Activated CD4-positive, alpha-beta memory T cell treated with anti-CD3 and anti-CD28 coated beads, Interleukin-2, amount 10 ng/mL, durations not matched to agents 7 days and 5 days (primary cell): ENCODE data around the gene SWSAP1. TPM values are rescaled to one million over a fixed set of nuclear protein-coding genes. Genes with fewer than 3 reads are reported as not detected.

Experiments used
- CTCF ChIA-PET: fragments of 350-600 bp; sonication (Branson Sonifier 250); formaldehyde crosslinking; loops from one replicate; lab custom pipeline; 2021; ENCODE audit warnings: antibody characterized with exemption, inconsistent platforms; lab: Charles Lee
- POLR2A ChIA-PET: fragments of 350-600 bp; sonication (Branson Sonifier 250); formaldehyde crosslinking; loops from one replicate; lab custom pipeline; 2021; ENCODE audit warnings: antibody characterized with exemption; lab: Charles Lee
- DNase-seq: peaks from one replicate; pipeline ENCODE4 v3.0.0-alpha.2; 2020
- H3K27ac Mint-ChIP-seq: one replicate; pipeline ENCODE4 v1.8.0; 2021; ENCODE audit warnings: mild to moderate bottlenecking, mixed read lengths
- H3K27me3 Mint-ChIP-seq: one replicate; pipeline ENCODE4 v1.8.0; 2021; ENCODE audit warnings: mixed read lengths
- H3K36me3 Mint-ChIP-seq: one replicate; pipeline ENCODE4 v1.8.0; 2021; ENCODE audit warnings: low read depth, mixed read lengths
- H3K4me1 Mint-ChIP-seq: one replicate; pipeline ENCODE4 v1.8.0; 2021; ENCODE audit warnings: mixed read lengths
- H3K4me3 Mint-ChIP-seq: one replicate; pipeline ENCODE4 v1.8.0; 2021; ENCODE audit warnings: mild to moderate bottlenecking, mixed read lengths
- H3K9me3 Mint-ChIP-seq: one replicate; pipeline ENCODE4 v1.8.0; 2021; ENCODE audit warnings: mixed read lengths
- total RNA-seq, 2 experiments: library from RNA; stranded (reverse); gene quantifications; one replicate each; pipeline ENCODE4 v1.2.3, GENCODE V29; 2021

Gene SWSAP1
- total RNA-seq, 2 experiments from 2014 or later = 2.6 to 2.9 TPM

DNA sequence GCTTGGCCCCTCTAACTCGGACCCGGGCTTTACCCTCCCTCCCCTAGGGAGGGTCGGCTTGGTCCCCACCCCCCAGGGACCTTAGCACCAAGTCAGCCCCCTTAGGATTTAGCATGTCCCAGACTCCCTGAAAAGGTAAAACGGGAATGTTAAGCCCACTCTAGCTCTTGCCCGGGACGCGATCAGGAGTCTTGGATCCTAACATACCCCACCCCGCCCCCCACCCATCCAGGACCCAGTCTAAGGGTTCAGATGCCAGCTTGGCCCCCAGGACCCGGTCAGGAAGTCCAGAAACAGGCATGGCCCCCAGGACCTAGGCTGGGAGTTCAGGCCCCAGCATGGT, 9.2 kb downstream of the SWSAP1 start:
- peaks cover 32% of the 10 kb centered on the region for H3K4me1 Mint-ChIP-seq
- DNase-seq = no peak
- H3K27me3 Mint-ChIP-seq = peaks cover 16% of the 10 kb centered on the region
- H3K9me3 Mint-ChIP-seq = no peaks in the 10 kb centered on the region
- peaks cover 9% of the 10 kb centered on the region for H3K36me3 Mint-ChIP-seq
- H3K27ac Mint-ChIP-seq = no peak overlapping the region
- ChIA-PET CTCF (interaction anchor here (0.7 to 4.5 kb wide), 6 partner anchors 8 to 99 kb away, joined by 3 to 45 read pairs (median 6); partner anchors contain the start of genes ODAD3, PRKCSH and SWSAP1), POLR2A (interaction anchor here (2.7 kb wide), 1 partner anchor 9 kb away, joined by 11 read pairs; the partner anchor contains the start of gene SWSAP1)
- H3K4me3 Mint-ChIP-seq = no peak overlapping the region

DNA sequence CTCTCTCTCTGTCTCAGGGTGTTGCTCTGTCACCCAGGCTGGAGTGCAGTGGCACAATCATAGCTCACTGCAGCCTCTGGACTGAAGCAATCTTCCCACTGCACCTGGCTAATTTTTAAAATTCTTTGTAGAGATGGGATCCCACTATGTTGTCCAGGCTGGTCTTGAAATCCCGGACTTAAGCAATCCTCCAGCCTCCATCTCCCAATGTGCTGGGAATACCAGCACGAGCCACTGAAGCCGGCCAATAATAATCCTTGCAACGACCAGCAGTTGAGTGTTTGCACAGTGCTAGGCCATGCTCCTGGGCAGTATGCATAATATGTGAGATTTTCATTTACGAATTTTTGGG, 10.3 kb downstream of the SWSAP1 start:
- Mint-ChIP-seq H3K9me3 (no peaks in the 10 kb centered on the region), H3K27me3 (peaks cover 16% of the 10 kb centered on the region), H3K4me1 (peaks cover 28% of the 10 kb centered on the region), H3K36me3 (peaks cover 5% of the 10 kb centered on the region), H3K27ac (no peak overlapping the region), H3K4me3 (no peak overlapping the region)
- ChIA-PET POLR2A (interaction anchor here (2.7 kb wide), 1 partner anchor 10 kb away, joined by 11 read pairs; the partner anchor contains the start of gene SWSAP1), CTCF (interaction anchor here (0.7 to 2.4 kb wide), 2 partner anchors 9 to 50 kb away, joined by 3 to 9 read pairs; partner anchors contain the start of genes ODAD3 and SWSAP1)
- no peak for DNase-seq

DNA sequence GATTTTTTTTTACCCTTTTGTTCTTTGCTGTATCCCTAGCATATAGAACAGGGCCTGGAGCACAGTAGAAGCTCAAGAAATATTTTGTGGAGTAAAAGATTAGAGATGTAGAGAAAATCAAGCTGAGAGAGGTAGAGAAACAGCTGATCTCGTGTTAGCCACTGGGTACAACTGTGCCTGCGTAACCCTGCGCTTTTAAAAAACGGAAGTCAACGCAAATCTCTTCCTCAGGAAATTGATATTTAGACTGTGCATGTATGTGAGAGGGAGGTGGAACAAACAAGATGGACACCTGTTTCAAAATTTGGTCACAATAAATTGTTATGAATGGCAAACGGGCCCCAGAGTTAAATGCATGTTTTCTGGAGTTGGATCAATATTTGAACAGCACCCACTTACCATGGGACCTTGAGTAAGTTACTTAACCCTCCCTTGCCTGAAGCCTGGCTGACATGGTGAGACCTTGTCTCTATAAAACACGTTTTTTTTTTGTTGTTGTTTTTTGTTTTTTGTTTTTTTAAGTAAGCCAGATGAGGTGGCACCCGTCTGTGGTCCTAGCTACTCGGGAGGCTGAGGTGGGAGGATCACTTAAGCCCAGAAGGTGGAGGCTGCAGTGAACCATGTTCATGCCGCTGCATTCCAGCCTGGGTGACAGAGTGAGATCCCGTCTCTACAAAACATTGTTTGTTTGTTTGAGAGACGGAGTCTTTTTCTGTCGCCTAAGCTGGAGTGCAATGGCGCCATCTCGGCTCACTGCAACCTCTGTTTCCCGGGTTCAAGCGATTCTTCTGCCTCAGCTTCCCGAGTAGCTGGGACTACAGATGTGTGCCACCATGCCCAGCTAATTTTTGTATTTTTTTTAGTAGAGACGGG, 12.9 kb downstream of the SWSAP1 start:
- H3K27ac Mint-ChIP-seq = no peak overlapping the region
- peaks cover 11% of the 10 kb centered on the region for H3K4me1 Mint-ChIP-seq
- H3K9me3 Mint-ChIP-seq = peaks cover 2% of the 10 kb centered on the region
- POLR2A ChIA-PET = no interaction called here
- H3K4me3 Mint-ChIP-seq = no peak overlapping the region
- CTCF ChIA-PET = interaction anchor here (0.8 to 1.8 kb wide), 3 partner anchors 14 to 96 kb away, joined by 3 to 4 read pairs (median 4); no protein-coding TSS in a partner anchor
- H3K27me3 Mint-ChIP-seq = peaks cover 13% of the 10 kb centered on the region
- no peaks in the 10 kb centered on the region for H3K36me3 Mint-ChIP-seq
- no peak for DNase-seq

DNA sequence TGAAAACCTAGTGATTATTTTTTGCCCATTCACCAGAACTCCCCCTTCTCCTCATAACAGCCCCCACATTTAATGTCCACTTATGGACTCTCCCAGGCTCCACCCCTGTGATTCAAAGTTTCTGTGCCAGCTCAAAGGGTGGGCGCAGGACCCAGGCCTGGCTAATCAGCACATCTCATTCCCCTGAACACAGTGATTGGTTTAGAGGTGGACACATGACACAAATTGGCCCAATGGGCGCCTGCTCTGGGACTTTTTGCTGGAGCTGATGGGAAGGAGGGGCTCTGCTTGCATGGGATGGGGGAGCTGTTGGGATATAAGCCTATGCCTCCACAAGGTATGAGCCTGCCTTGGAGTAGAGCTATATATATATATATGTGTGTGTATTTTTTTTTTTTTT, 15.9 kb downstream of the SWSAP1 start:
- ChIA-PET CTCF (interaction anchor here (1.4 to 4.3 kb wide), 2 partner anchors 7 to 9 kb away, joined by 7 to 28 read pairs; no protein-coding TSS in a partner anchor), POLR2A (interaction anchor here (1.0 kb wide), 1 partner anchor 93 kb away, joined by 3 read pairs; no protein-coding TSS in a partner anchor)
- H3K9me3 Mint-ChIP-seq = peaks cover 2% of the 10 kb centered on the region
- no peak for DNase-seq
- no peak overlapping the region for H3K27ac Mint-ChIP-seq
- H3K4me1 Mint-ChIP-seq = peaks cover 11% of the 10 kb centered on the region
- no peaks in the 10 kb centered on the region for H3K36me3 Mint-ChIP-seq
- no peak overlapping the region for H3K4me3 Mint-ChIP-seq
- H3K27me3 Mint-ChIP-seq = peaks cover 7% of the 10 kb centered on the region

DNA sequence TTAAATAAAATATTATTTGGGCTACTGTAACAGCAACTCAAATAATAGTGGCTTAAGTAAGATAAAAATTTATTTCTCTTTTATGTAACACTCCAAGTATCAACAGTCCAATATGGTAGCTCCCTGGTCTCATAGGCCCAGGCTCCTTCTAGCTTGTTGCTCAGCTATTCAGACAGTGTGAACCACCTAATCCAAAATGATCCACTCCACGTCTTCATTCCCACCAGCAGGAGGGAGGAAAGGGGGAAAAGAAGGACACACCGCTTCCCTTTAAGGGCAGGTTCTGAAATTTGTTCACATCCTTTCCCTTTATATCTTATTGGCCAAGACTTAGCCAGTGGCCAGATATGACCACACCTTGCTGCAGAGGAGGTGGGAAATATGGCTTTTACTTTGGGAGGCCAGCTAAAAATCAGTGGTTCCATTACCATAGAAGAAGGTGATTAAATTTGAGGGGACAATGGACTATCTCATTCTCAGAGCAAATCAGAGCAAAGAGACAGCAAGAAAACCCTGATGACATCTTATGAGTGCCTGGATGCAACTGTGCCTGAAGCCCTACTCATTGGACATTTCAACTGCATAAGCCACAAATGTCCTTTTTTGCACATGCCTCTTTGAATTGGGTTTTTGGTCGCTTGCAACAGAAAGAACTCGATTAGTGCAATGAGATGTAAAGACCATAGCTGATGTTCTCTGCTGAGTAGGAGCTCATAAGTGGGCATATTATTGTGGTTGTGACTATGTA, 16.6 kb downstream of the SWSAP1 start:
- no peak overlapping the region for H3K4me3 Mint-ChIP-seq
- POLR2A ChIA-PET = interaction anchor here (0.6 to 1.0 kb wide), 3 partner anchors 41 to 202 kb away, joined by 3 read pairs; no protein-coding TSS in a partner anchor
- no peak for DNase-seq
- peaks cover 11% of the 10 kb centered on the region for H3K4me1 Mint-ChIP-seq
- CTCF ChIA-PET = interaction anchor here (1.0 to 4.3 kb wide), 3 partner anchors 8 to 44 kb away, joined by 3 to 28 read pairs (median 7); partner anchors contain the start of genes ODAD3 and PRKCSH
- no peak overlapping the region for H3K27ac Mint-ChIP-seq
- peaks cover 2% of the 10 kb centered on the region for H3K9me3 Mint-ChIP-seq
- H3K36me3 Mint-ChIP-seq = no peaks in the 10 kb centered on the region
- peaks cover 8% of the 10 kb centered on the region for H3K27me3 Mint-ChIP-seq

DNA sequence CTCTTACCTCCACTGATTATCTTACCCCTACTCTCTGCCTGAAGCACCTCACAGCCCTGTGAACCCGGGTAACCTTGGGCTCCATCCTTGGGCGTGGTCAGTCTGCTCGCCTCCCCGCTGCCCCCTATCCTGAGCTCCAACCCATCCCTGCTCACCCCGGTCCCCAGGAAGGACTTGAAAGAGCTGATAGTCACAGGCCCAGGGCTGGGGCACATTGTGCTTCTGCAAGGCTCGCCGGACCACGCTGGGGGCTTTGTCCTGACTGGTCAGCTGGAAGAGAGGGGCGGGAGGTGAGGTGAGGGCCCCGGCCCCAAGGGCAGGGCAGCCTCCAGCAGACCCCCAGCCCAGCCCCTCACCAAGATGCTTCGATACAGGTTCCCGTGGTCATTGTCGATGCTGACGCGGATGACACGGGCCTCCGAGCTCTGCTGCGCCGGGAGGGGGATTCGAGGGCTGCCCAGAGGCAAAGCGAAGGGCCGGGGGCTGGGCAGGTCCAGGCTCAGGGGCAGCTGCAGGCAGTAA, 22.7 kb downstream of the SWSAP1 start:
- Mint-ChIP-seq H3K36me3 (no peaks in the 10 kb centered on the region), H3K4me1 (peaks cover 5% of the 10 kb centered on the region)
- CTCF ChIA-PET = interaction anchor here (1.1 to 1.2 kb wide), 2 partner anchors 14 to 16 kb away, joined by 3 to 4 read pairs; no protein-coding TSS in a partner anchor

DNA sequence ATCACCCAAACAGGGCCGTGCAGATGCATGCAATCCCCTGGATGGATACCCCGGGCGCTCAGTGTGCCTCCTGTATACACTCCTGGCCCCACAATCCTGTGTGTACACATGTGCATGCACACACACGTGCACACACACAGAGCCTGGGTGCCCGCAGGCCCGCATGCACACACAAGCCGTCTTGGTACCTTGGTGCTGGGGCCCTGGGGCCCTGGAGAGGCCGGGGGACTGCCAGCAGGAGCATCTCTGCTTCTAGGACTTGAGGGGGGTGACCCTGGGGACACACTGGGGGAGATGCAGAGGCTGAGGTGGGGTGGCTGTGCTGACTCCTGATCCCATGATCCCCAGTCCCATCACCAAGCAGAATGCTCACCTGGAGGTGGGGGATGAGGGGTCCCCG, 25.2 kb downstream of the SWSAP1 start:
- no peak overlapping the region for H3K27ac Mint-ChIP-seq
- no peaks in the 10 kb centered on the region for H3K9me3 Mint-ChIP-seq
- CTCF ChIA-PET = no interaction called here
- no peak overlapping the region for H3K4me3 Mint-ChIP-seq
- no peak for DNase-seq
- H3K4me1 Mint-ChIP-seq = no peaks in the 10 kb centered on the region
- POLR2A ChIA-PET = no interaction called here
- H3K36me3 Mint-ChIP-seq = no peaks in the 10 kb centered on the region
- peaks cover 8% of the 10 kb centered on the region for H3K27me3 Mint-ChIP-seq

More for the DNA sequence above, 22.7 kb downstream of the SWSAP1 start:
- Mint-ChIP-seq H3K27ac (no peak overlapping the region), H3K9me3 (no peaks in the 10 kb centered on the region), H3K4me3 (no peak overlapping the region), H3K27me3 (peaks cover 12% of the 10 kb centered on the region)
- no peak for DNase-seq
- POLR2A ChIA-PET = no interaction called here

DNA sequence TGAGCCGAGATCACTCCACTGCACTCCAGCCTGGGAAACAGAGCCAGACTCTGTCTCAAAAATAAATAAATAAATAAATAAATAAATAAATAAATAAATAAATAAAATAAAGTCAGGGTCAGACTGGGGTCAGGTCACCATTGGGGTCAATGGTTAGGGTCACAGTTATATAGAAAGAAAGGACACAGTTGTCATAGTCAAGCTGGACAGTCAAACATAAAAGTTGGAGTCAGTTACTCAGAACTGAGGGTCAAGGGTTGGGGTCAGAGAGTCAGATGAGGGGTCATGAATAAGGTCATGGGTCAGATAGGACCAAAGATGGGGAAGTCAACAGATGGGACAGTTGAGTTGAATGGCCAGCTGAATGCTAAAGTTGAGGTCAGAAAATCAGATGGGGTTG, 26.3 kb downstream of the SWSAP1 start:
- ChIA-PET CTCF (interaction anchor here (1.3 kb wide), 1 partner anchor 20 kb away, joined by 3 read pairs; no protein-coding TSS in a partner anchor), POLR2A (interaction anchor here (0.9 kb wide), 1 partner anchor 34 kb away, joined by 3 read pairs; the partner anchor contains the start of gene ODAD3)
- no peaks in the 10 kb centered on the region for H3K9me3 Mint-ChIP-seq
- no peaks in the 10 kb centered on the region for H3K4me1 Mint-ChIP-seq
- H3K27ac Mint-ChIP-seq = peak overlapping the region; percentile 24
- H3K4me3 Mint-ChIP-seq = no peak overlapping the region
- peaks cover 3% of the 10 kb centered on the region for H3K27me3 Mint-ChIP-seq
- no peak for DNase-seq
- H3K36me3 Mint-ChIP-seq = no peaks in the 10 kb centered on the region

DNA sequence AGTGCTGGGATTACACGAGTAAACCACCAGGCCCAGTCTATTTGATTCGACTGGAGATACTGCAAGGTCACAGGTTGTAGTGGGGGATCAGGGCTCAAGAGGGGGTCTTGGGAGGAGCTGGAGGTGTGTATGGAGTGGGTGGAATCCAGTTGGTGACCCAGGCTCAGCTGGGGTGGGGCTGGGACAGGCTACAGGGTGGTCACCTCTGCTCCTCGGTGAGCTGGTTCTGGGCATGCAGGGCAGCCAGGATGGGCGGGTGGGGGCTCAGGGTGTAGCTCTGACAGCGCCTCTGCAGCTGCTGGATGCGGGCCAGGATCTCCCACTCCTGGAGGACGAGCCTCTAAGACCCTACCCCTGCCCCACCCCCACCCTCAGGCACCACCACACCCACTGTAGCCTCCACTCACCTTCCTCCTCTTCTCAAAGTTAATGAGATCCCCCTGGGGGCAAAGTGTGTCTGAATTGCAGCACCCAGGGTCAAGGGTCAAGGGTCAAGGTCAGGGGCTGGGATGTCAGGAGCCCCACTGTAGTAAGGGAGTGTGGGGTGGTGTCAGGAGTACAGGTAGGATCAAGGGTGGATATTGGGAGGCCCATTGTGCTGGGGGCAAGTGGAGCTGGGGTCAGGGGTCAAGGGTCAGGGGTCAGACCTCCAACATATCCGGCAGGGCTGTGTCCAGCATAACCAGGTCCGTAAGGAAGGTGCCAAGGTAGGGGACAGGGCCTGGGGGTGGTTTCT, 27.5 kb downstream of the SWSAP1 start:
- Mint-ChIP-seq H3K36me3 (no peaks in the 10 kb centered on the region), H3K4me1 (no peaks in the 10 kb centered on the region), H3K27ac (no peak overlapping the region), H3K9me3 (no peaks in the 10 kb centered on the region), H3K4me3 (no peak overlapping the region), H3K27me3 (peaks cover 3% of the 10 kb centered on the region)
- CTCF ChIA-PET = interaction anchor here (1.1 to 1.3 kb wide), 2 partner anchors 14 to 21 kb away, joined by 3 to 4 read pairs; no protein-coding TSS in a partner anchor
- POLR2A ChIA-PET = interaction anchor here (1.5 kb wide), 1 partner anchor 21 kb away, joined by 5 read pairs; no protein-coding TSS in a partner anchor
- DNase-seq = no peak

DNA sequence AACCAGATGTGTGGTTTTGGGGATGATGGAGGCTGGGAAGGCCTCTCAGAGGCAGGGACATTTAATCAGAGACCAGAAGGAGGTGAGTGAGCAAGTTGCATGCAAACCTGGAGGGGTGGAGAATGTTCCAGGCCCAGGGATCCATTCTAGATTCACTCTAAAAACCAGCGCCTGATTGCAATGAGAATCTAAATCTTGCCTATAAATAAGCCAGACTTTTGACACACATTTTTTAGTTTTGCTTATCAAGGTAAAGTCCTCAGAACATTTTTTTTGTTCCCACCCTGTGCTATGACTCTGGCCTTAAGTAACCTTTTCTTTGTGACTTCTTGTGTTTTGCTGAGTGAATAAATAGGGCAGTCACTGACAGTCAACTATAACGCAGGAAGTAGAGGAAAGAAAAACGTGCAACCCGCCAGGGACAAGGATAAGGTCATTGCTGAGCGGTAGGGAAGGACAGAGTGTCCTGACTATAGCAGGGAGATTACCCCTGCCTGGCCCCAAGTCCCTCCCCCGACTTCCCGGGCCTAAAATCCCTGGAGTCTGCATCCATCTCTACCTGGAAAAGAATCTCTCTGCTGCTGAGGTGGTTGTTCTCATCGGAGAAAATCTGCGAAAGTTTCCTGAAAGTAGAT, 30.2 kb downstream of the SWSAP1 start:
- Mint-ChIP-seq H3K27ac (no peak overlapping the region), H3K9me3 (no peaks in the 10 kb centered on the region), H3K4me3 (no peak overlapping the region), H3K36me3 (no peaks in the 10 kb centered on the region), H3K27me3 (peaks cover 4% of the 10 kb centered on the region), H3K4me1 (no peaks in the 10 kb centered on the region)
- ChIA-PET POLR2A (no interaction called here), CTCF (no interaction called here)
- no peak for DNase-seq

DNA sequence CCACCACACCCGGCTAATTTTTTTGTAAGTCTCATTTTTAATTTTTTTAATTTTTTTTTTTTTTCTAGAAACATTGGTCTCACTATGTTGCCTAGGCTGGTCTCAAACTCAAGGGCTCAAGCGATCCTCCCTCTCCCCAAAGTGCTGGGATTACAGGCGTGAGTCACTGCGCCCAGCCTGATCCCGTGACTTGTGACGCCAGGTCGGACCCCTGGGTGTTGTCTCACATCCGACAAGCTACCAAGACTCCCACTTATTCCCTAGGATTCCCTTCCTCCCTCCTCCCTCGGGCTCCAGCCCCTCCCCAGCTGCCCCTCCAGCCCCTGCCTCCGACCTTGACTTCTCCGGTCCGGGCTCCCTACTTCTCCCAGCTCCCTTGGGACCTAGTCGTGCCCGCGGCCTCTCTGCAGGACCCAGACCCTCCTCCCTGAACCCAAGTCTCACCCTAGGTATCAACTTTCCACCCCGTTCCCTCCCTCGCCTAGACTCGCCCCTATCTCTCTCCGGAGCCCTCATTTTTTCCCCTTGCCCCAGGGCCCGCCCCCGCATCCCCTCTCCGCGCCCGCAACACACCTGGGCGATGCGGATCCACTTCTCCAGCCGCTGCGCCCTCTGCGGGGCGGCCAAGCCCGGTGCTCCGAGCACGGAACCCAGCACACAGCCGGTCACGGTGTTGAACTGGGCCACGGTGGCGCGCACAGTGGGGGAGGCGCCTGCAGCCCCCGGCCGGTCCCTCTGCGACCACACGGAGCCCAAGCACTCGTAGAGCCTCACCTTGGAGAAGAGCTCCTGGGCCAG, 31.6 kb downstream of the SWSAP1 start:
- DNase-seq = no peak
- Mint-ChIP-seq H3K4me1 (no peaks in the 10 kb centered on the region), H3K27me3 (peaks cover 6% of the 10 kb centered on the region), H3K4me3 (no peak overlapping the region), H3K36me3 (no peaks in the 10 kb centered on the region), H3K27ac (no peak overlapping the region), H3K9me3 (no peaks in the 10 kb centered on the region)
- ChIA-PET POLR2A (no interaction called here), CTCF (interaction anchor here (0.7 to 2.1 kb wide), 3 partner anchors 13 to 115 kb away, joined by 3 to 9 read pairs (median 4); no protein-coding TSS in a partner anchor)
